Measurements from ENCODE around the gene SLC22A23.
A peak's percentile ranks its signal among the peaks of the same experiment; 100 is the strongest.

The SLC22A23 gene

GRCh38 chr6:3371222-3371949 lies 85.5 kb downstream of the SLC22A23 start:
- DNase-seq (ENCODE audit: low read depth, low spot score), result no peak

DNA sequence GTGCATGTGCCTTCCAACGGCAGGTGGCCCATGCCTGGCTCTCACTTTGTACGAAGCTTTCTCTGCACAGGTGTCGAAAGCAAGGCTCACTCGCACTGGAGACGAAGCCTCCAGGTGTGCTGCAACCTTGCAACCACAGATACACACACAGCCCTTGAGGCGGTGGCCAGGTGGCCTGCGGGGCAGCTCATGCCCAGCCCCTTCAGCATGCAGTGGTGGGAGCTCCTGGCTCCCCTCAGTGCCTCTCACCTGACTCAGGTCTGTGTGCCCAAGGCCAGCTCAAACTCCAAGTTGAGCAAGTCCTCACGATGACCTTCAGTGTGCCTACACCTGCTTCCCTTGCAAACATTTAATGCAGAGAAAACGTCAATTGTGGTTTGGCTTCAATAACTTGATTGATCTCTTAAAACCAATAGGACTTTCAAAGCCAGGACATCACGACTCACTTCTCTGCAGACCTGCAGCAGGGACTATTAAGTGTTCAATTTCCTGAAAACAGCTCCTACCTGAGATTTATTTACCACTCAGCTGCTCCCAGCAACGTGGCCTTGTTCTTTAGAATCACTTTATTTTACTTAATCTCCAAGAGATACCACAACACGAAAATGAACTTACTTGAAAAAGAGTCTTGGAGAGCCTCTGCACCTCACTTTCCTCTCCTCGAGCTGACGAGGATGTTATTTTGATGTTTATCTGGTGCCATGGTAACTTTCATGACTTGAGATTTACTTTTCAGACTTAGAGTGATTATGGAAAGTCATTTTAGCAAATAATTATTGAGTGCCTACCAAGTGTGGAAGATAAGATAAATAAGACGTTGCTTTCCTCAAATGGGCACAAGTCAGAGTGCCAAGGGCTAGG lies 86.3 kb downstream of the SLC22A23 start:
- DNase-seq (ENCODE audit: low read depth, low spot score), result no peak

- no peak for DNase-seq (ENCODE audit: low read depth, low spot score)
Observed at GRCh38 chr6:3369985-3370360, 86.9 kb downstream of the SLC22A23 start.

DNA sequence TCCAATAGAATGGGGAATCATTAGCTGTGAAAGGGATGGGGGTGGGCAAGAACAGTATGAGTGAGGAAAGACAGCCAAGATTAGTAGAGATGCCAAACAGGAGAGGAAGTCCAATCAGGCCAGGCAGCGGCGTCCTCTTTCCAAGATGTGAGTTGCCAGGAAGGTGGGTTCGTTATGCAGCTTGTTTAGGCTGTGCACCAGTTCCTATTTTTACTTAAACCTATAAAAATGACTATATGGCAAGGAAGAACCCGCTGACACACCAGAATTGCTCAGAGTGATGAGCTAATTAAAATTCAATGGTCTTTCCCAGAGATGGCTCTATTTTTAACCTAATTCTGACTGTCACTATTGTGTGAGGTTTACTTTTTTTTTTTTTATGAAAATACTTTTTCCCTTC lies 88.2 kb downstream of the SLC22A23 start:
- no peak for DNase-seq (ENCODE audit: low read depth, low spot score)

- DNase-seq (ENCODE audit: low read depth, low spot score), result no peak
Observed at GRCh38 chr6:3367630-3368029, 89.2 kb downstream of the SLC22A23 start.

DNA sequence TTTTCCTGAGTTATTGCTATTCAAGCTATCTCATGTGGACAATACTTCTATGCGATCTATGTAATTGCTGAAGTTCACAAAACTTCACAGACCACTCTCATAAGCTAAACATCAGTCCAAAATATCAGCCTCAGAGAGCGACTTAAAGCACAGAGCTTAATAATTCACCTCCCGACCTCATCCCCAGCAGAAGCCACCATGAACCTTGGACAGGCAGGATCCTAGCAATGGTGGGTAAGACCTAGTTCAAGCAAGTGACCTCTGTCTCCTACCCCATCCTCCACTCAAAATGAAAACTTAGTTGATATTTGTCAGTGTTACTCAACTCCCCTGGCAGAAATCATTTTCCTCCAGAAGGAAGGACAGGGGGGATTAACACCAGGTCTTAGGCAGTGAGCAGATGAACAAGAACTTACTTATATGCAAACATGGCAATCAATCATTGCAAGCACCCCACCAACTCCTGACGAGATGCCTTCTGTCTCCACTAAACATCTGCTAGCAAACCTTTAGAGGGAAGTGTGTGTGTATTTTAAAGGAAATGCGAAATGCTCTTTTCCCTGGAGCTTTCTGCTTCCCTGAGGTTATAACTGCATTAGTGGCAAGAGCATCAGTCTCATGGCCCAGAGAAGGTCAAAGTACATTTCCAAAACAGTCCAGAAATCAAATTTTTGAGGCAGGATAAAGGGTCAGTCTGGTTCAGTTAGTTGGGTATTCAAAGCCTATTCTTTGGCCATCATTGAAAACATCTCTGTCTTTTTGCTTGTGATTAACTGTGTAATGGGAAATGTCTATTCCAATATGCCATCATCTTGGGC lies 90.0 kb downstream of the SLC22A23 start:
- DNase-seq (ENCODE audit: low read depth, low spot score), result no peak

DNA sequence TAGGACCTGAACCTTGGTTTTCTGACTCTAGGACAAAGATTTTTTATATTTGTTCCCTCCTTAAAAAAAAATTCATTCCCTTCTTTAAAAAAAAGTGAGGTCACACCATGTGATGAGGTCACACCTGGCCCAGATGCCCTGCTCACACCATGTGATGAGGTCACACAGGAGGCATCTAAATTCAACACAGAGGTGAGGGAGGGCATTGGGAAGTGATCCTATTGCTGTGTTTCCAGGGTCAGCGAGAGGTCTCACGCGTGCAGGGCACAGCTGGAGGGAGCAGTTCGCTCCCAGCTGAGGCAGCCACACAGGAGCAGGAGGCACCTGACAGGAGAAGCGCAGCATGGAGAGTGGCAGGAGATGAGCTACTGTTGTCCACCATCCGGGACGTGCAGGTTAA lies 92.5 kb downstream of the SLC22A23 start:
- DNase-seq (ENCODE audit: low read depth, low spot score), result no peak

DNA sequence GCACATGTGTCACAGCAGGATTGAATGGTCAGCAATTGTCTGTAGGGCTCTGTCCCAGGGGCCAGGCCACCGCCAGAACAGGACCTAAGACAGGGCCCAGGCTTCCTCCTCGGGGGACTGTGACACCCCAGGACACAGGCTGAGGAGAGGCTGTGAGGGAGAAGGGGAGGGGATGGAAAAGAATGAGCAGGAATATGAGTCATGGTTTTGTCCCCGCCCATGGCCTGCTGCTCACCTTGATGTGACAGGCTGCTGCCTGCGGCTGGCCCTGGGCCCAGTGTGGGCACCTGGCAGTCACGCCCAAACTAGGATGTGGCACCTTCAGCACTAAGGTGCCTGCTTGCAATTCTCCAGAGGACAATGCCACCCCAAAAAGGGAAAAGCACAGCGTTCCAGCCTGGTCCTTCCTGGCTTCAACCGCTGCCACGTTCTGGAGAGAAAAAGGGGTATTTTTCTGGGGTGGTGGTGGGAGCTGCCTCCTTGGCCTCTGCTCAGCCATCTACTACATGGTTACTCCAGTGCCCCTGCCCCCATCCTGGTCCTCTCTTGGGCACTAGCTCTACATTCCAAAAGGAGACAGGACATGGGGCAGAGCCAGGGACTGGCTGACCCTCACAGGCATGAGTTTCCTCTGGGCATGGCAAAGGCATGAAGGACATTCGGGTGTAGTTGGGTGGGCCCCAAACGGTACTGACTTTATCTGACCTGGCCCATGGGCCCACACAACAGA lies 93.4 kb downstream of the SLC22A23 start:
- DNase-seq (ENCODE audit: low read depth, low spot score), result no peak

DNA sequence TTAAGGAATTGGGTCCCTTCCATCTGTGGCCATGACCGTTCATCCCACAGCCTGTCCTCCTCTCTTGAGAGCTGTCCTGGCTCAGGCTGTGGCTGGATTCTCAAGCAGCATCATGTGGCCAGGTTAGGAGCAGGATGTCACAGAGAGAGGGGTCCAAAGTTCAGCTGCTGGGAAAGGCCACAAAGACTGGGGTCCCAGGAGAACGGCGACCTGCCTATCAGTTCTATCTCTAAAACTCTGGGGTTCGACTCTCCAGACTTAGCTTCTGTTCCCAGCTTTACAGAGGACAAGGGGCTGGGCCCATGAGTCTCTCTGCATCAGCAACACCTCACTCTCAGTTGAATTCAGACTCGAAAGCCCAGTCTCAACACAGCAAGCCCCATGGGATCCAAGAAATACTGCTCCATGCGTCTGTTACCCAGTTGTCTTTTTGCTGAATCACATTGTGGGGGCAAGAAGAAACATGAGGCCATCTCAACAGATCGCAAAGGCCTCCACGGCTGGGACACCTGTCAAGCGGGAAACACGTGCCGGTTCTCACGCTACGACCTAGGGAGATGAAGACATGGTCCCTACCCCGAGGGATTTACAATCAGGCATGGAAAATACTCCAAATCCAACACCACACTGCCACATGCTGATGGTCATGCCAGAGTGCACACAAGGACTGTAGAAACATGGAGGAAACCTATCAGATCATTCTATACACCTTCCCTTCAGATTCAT lies 95.4 kb downstream of the SLC22A23 start:
- DNase-seq (ENCODE audit: low read depth, low spot score), result no peak

- no peak for DNase-seq (ENCODE audit: low read depth, low spot score)
Observed at GRCh38 chr6:3360727-3361045, 96.2 kb downstream of the SLC22A23 start.

DNA sequence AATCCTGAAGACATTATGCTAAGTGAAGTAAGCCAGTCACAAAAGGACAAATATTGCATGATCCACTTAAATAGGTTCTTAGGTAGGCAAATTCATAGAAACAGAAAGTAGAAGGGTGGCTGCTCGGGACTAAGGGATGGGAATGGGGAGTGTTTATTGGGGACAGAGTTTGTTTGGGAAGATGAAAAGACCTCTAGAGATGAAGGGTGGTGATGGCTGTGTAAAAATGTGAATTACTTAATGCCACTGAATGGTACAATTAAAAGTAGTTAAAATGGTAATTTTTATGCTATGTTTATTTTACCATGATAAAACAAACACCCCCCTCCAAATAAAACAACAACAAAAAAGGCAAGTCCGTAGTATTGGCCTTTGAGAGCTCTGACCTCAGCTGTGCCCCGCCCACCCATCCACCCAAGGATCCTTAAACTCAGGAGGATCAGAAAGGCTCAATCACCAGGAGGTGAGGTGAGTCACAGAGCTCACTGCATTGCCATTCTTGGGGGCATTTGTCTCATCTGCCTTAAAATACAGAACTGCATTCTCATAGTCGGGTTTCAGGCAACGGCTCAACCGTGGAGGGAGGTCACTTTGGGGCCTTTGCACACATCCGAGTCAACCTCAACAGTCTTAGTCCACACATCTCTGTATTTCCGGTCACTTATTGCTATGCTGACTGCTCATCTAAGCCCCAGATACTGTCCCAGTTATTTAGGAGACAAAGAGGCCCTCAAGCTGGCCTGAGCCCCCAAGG lies 96.7 kb downstream of the SLC22A23 start:
- no peak for DNase-seq (ENCODE audit: low read depth, low spot score)

- DNase-seq (ENCODE audit: low read depth, low spot score), result no peak
Observed at GRCh38 chr6:3359101-3359752, 97.6 kb downstream of the SLC22A23 start.

DNA sequence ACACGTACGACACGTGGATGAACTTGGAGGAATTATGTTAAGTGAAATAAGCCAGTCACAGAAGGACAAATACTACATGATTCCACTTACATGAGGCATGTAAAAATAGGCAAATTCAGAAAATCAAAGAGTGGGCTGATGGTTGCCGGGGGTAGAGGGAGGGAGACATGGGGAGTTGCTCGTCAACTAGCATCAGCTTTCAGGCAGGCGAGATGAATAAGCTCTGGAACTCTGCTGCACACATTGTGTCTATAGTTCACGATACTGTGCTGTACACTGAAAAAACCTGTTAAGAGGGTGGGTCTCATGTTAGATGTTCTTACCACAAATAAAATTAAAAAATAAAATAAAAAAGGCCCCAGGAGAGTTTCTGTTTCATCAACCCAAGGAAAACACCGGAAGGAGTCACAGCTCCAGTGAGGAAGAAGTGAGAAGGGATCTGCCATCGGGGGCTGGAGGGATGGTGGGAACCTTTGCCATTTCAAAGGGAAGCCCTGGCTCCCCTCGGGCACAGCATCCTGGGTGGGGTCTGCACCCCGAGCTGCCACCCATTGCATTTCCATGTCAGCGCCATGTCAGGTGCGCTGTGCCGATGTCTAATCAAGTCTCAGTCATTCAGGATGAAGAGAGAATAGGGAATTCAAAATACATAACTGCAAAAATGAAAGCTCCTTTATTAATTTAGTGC lies 98.3 kb downstream of the SLC22A23 start:
- no peak for DNase-seq (ENCODE audit: low read depth, low spot score)

DNA sequence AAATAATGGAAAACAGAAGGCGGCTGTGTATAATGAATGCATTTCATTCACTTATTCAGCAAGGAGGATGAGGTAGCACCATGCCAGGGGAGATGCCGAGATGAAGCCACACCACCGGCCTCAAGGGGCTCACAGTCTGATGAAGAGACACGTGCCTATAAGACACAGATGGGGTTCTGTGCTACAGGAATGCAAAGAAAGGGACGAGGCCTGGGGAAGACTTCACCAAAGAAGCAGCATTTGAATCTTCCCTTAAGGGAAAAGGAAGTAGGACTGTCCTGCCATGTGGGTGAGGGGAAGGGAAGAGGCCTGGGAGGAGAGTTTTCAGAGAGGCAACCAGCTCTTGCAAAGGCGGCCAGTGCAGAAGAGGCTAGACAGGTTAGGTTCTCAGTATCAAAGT lies 99.2 kb downstream of the SLC22A23 start:
- no peak for DNase-seq (ENCODE audit: low read depth, low spot score)

GRCh38 chr6:3356824-3357420 lies 99.9 kb downstream of the SLC22A23 start:
- DNase-seq (ENCODE audit: low read depth, low spot score), result no peak

DNA sequence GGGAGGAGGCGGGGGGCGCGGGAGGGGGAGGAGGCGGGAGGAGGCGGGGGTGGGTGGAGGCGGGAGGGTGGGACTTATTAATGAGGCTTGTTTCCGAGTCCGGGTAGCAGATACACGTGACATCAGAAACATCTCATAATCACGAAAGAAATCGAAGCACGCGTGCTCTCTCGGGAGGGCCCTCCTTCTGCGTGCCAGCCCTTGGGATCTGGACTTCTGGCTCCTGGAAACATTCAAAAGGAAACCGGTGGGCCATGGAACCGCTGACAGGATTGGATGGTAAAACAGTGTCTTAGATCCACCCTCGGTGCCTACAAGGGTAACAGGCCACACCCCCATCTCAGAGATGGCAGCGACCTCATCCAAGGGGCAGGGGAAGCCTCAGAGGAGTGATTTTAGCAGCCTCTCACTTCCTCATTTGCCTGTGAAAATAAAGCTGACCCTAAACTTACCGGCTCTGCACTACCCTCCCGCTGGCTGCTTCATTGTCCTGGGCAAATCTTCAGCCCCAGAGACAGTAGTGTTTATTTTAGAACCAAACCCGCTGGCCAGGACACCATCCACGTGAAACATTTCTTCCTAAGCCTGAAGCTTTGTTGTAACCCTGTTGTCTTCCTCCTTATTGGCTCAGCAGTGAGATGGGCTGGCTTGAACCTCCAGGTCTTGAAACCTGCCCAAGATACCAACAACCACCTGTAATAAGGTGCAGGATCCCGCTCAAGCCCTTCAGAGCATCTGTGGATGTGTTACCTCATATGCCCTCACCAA lies 100.6 kb downstream of the SLC22A23 start:
- peak; percentile 82 for DNase-seq (ENCODE audit: low read depth, low spot score)

- DNase-seq (ENCODE audit: low read depth, low spot score), result peak; percentile 68
Observed at GRCh38 chr6:3355358-3356055, 101.3 kb downstream of the SLC22A23 start.

DNA sequence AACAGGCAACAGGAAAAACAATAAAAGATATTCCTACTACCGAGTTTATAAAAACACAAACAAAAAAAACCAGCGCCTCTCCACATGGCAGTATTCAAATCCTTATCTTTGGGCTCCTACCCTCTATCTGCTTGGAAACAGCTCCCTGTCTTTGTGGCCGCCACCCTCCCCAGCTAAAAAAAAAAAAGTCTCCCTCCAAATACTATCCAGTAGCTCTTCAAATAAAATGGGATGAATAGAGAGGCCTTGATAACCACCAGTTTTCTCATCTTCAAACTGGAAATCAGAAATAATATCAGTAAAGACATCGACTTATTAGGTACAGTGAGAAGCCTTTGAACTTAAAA lies 101.9 kb downstream of the SLC22A23 start:
- no peak for DNase-seq (ENCODE audit: low read depth, low spot score)

Measured in astrocyte of the hippocampus (primary cell).